Vagina (tissue), 2 donors: ENCODE measurements around the gene DEGS2.

ENCODE experiments used
- CTCF ChIP-seq, 3 experiments: fragments of 450-650 bp in 2 of 3; fragments of 200-600 bp in 1 of 3; sonication (generic) in 1 of 3; IDR thresholded peaks; one replicate each; pipeline ENCODE4 v1.5.1; 2017 to 2019; ENCODE audit warnings: antibody characterized with exemption in 3 of 3, mild to moderate bottlenecking in 2 of 3, moderate library complexity in 2 of 3
- POLR2A ChIP-seq, 2 donors: fragments of 450-650 bp; IDR thresholded peaks; one replicate each; pipeline ENCODE4 v1.6.1; 2017; ENCODE audit warnings: antibody characterized with exemption in 2 of 2, mild to moderate bottlenecking in 2 of 2, moderate library complexity in 2 of 2

- TF ChIP-seq CTCF (IDR thresholded peaks at IDR 0.05): no peak
- no peak for TF ChIP-seq POLR2A (IDR thresholded peaks at IDR 0.05)
Measured at GRCh38 chr14:100165376-100165775, 5.9 kb upstream of the DEGS2 start.
